HG03442 (cell line): ENCODE data around the gene MIPEP.
A peak's percentile ranks its signal among the peaks of the same experiment; 100 is the strongest.
"Not testable (repeated sequence)": the region's sequence is repeated elsewhere in the genome, so short reads cannot be mapped to it uniquely, and the experiment has no call there.

Experiments used
- ATAC-seq: cut with Tn5 transposase; IDR thresholded peaks from one replicate; pipeline ENCODE4 v1.9.1; 2021; ENCODE audit warnings: mild to moderate bottlenecking, moderate library complexity; ENCODE audit not compliant: unreplicated experiment

MIPEP gene

GRCh38 chr13:23751195-23751594 is 138.0 kb downstream of the MIPEP start:
- ATAC-seq, result peak; percentile 48

DNA sequence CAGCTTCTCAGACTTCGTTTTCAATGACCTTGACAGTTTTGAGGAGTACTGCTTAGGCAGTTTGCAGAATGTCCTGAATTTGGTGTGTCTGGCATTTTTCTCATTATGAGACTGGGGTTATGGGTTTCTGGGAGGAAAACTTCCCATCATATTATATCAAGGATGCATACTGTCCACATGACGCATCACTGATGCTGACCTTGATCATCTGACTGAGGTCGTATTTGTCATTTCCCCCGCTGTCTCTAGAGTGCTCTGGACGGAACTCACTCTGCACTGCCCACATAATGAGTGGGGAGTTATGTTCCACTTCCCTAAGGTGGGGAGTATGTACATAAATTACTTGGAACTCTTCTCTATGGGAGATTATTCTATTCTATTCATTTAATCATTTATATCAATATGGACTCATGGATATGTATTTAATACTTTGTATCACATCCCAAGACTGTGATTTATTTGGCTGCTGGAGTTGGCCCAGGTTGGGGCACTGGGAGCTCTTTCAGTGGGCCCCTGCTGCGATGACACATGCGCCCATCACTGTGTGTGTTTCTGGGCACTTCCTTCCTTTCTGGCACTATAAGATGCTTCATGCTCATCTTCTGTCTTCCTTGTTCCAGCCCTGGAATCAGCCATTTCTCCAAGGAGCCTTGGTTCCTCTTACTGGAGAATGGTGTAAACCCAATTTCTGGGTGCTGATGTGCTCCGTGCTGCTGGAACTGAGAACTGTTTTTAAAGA is 138.6 kb downstream of the MIPEP start:
- no peak for ATAC-seq

- no peak for ATAC-seq
These were observed 139.8 kb downstream of the MIPEP start for GRCh38 chr13:23749288-23749873.

GRCh38 chr13:23748109-23748990 is 140.8 kb downstream of the MIPEP start:
- no peak for ATAC-seq

- not testable (repeated sequence) for ATAC-seq
These were observed 143.1 kb downstream of the MIPEP start for GRCh38 chr13:23746141-23746540.

DNA sequence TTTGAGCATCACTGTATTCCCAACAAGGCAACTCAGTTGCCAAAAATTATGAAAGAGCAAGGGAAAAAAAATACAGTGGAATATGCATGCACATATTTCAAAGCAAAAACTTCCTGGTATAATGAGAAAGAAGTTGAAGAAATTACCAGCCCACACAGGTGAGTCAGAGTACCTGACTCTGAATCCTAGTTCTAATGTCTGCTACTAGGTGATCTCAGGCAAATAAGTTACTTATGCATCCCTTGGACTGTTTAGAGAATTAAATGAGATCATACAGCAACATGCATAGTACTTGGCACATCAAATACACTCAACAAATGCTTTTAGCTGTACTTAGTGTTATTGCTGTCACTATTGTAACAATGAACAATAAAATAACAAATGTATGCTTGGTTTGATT is 144.9 kb downstream of the MIPEP start:
- ATAC-seq, result no peak

DNA sequence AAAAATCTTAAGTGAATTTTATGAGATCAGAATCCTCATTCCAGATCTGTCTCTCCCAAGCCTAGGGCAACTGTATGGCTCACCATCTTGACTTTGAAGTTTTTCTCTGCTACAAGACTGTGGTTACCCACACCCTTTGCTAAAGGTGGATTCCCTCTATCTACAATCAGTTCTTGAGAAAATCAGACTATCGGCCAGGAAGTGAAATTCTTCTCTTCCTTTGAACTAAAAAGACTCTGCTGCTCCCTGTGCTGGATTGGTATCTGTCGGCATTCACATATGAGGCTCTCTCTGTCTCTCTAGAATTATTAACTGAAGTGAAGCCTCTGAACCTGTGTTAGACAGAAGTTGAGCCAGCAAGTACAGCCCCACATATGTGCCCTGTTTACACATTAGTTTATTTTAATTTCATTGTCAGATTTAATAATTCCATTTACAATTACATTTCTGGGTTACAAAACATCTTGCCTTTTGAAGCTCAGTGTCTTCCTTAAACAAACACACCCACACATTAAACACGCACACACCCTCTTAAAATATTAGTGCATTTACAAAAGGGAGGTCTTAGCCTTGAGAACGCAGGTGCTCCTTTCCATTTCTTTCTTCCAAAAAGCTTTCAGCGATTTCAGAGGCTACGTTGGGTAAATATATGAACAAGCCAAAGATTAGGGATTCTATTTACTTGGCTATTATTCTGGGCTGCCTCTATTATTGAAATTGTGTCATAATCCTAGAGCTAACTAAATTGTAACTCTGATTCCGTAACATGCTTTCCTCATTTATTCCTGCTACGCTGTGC is 145.7 kb downstream of the MIPEP start:
- ATAC-seq, result peak; percentile 63

- ATAC-seq, result no peak
These were observed 147.2 kb downstream of the MIPEP start for GRCh38 chr13:23741879-23742510.

GRCh38 chr13:23740002-23740401 is 149.2 kb downstream of the MIPEP start:
- ATAC-seq, result no peak

DNA sequence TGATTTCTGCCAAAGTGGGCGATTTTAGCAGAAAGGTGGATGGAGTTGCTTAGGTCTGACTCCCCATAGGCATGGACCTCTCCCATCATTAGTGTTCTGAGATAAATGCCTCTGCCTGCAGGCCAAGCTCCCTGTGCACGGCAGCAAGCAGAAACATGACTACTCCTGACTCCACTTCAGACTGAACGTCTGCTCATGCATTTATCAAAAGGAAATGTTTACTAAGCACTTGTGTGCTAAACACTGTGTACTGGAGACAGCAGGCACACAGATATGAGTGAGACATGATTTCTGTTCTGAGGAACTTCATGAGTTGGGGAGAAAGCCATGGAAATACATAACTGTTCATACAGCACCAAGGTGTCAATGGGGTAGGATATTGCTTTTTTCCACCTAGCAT is 149.6 kb downstream of the MIPEP start:
- no peak for ATAC-seq

DNA sequence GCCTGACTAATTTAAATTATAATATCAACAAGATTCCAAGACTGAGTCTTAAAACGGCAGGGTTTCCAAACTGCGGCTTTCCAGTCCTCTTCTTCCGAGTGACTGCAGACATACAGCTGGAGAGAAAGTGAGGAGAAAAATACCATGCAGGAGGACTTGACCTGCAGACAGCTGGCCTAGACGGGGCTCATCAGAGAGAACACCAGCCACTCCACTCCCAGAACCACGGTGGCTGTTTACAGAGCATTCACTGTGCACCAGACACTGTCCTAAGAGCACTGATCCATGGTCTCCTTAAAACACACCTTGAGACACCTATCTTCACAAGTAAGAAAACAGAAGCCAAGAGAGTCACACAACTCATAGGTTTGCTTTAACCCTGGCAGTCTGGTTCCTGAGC is 152.7 kb downstream of the MIPEP start:
- ATAC-seq, result no peak

GRCh38 chr13:23735329-23735728 is 153.9 kb downstream of the MIPEP start:
- no peak for ATAC-seq

GRCh38 chr13:23731709-23732108 is 157.5 kb downstream of the MIPEP start:
- ATAC-seq, result no peak

GRCh38 chr13:23730251-23730650 is 158.9 kb downstream of the MIPEP start:
- ATAC-seq, result no peak

- ATAC-seq, result no peak
These were observed 159.7 kb downstream of the MIPEP start for GRCh38 chr13:23729531-23729930.

- ATAC-seq, result no peak
These were observed 160.4 kb downstream of the MIPEP start for GRCh38 chr13:23728807-23729206.

DNA sequence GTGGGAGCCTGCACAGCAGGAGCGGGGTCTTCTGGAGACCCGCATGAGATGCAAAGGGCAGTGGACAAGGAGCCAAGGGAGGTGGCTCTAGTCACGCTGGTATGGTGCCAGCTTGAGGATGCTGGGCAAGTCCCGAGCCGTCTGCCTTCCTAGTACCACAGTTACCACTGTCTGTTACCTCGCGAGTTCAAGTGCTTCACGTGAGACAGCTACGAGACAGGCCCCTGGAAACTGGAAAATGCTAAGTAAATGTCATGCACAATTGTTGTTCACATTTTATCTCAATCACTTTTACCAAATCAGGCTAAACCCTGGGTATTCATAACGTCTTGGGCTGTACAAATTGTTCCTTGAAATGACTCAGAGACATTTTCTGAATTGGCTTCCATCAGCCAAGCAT is 163.3 kb downstream of the MIPEP start:
- no peak for ATAC-seq

DNA sequence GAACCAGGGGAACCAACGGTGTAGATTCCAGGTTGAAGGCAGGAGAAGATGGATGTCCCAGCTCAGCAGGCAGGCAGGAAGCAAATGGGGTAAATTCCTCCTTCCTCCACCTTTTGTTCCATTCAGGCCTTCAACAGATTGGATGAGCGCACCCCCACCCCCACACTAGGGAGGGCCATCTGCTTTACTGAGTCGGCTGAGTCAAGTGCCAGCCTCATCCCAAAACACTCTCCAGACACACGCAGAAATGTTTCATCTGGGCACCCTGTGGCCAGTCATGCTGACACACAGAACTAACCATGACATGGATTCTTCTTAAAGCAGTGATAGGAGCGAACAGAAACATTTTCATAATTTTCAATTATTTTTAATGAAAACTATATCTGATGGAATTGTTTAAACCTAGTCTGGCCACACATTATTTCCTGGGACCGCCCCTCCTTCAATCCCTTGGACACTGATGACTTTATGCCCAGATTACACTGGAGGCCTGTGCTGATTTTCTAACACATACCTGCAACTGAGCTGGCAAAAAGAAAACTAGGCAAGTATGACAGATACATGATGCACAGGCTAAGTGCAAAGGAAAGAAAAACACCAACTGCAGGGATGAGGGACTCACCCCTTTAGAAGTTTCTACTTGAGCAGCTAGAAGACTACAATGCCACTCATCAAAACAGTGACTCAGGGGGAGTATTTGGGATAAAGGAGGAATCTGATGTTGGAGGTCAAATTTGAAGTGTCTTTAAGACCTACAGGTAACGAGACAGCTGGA is 164.8 kb downstream of the MIPEP start:
- no peak for ATAC-seq

GRCh38 chr13:23723471-23723870 is 165.7 kb downstream of the MIPEP start:
- ATAC-seq, result no peak
